OCI-LY1 (cell line): Measurements from ENCODE around the gene ADSL.

ENCODE experiments used
- H2AFZ ChIP-seq: fragments of 200-600 bp; sonication (generic), shearing (Covaris generic); 2 replicates; pipeline ENCODE4 v1.6.0; 2014; ENCODE audit warnings: antibody characterized with exemption, mild to moderate bottlenecking, low read length
- H3F3A ChIP-seq: fragments of 200-600 bp; sonication (generic), shearing (Covaris generic); 2 replicates; pipeline ENCODE4 v1.6.0; 2014; ENCODE audit warnings: mild to moderate bottlenecking, antibody characterized with exemption, low read length, moderate library complexity; ENCODE audit not compliant: insufficient read depth
- H3K27ac ChIP-seq: fragments of 200-600 bp; sonication (generic); 2 replicates; pipeline ENCODE4 v1.5.1; 2014; ENCODE audit warnings: low read length, mixed run types, mild to moderate bottlenecking, low read depth; ENCODE audit not compliant: poor library complexity, severe bottlenecking
- H3K27me3 ChIP-seq: fragments of 200-600 bp; sonication (generic); 2 replicates; pipeline ENCODE4 v1.6.0; 2014; ENCODE audit warnings: antibody characterized with exemption, mild to moderate bottlenecking, low read length, moderate library complexity; ENCODE audit not compliant: insufficient read depth
- H3K36me3 ChIP-seq: fragments of 200-600 bp; sonication (generic); 2 replicates; pipeline ENCODE4 v1.6.1; 2014; ENCODE audit warnings: mild to moderate bottlenecking, antibody characterized with exemption, low read length, moderate library complexity, mixed read lengths; ENCODE audit not compliant: insufficient read depth
- H3K4me1 ChIP-seq: fragments of 200-600 bp; sonication (generic); 2 replicates; pipeline ENCODE4 v1.5.1; 2014; ENCODE audit warnings: mild to moderate bottlenecking, low read length, moderate library complexity; ENCODE audit not compliant: insufficient read depth, severe bottlenecking
- H3K4me2 ChIP-seq: fragments of 200-600 bp; sonication (generic), shearing (Covaris generic); 2 replicates; pipeline ENCODE4 v1.6.1; 2014; ENCODE audit warnings: low read length
- H3K4me3 ChIP-seq: fragments of 200-600 bp; sonication (generic); 2 replicates; pipeline ENCODE4 v1.5.1; 2014; ENCODE audit warnings: low read length, low read depth, mild to moderate bottlenecking, mixed read lengths; ENCODE audit not compliant: poor library complexity, severe bottlenecking
- H3K79me2 ChIP-seq: fragments of 200-600 bp; shearing (Covaris generic); 2 replicates; pipeline ENCODE4 v1.6.1; 2016; ENCODE audit warnings: mixed run types, low read length, mixed read lengths; ENCODE audit not compliant: insufficient read depth
- H3K9ac ChIP-seq: fragments of 200-600 bp; sonication (generic), shearing (Covaris generic); 2 replicates; pipeline ENCODE4 v1.6.1; 2014; ENCODE audit warnings: mild to moderate bottlenecking, low read length, mixed read lengths
- H3K9me2 ChIP-seq: fragments of 200-600 bp; sonication (generic), shearing (Covaris generic); 2 replicates; pipeline ENCODE4 v1.6.1; 2014; ENCODE audit warnings: low read depth, mild to moderate bottlenecking, low read length, mixed read lengths
- H3K9me3 ChIP-seq: fragments of 200-600 bp; shearing (Covaris generic); 2 replicates; pipeline ENCODE4 v1.6.1; 2014; ENCODE audit warnings: low read length, mixed read lengths
- H4K20me1 ChIP-seq: fragments of 200-600 bp; sonication (generic), shearing (Covaris generic); 2 replicates; pipeline ENCODE4 v1.6.0; 2016; ENCODE audit warnings: mild to moderate bottlenecking, low read length; ENCODE audit not compliant: insufficient read depth
- CTCF ChIP-seq: fragments of 200-600 bp; sonication (generic), shearing (Covaris generic); IDR thresholded peaks from 2 replicates; pipeline ENCODE4 v1.5.1; 2017; ENCODE audit warnings: mild to moderate bottlenecking, antibody characterized with exemption, low read length, moderate library complexity, mixed read lengths
- EZH2 ChIP-seq: fragments of 200-600 bp; sonication (generic), shearing (Covaris generic); IDR thresholded peaks from 2 replicates; pipeline ENCODE4 v1.8.0; 2017; ENCODE audit warnings: borderline replicate concordance, mixed run types, mild to moderate bottlenecking, antibody characterized with exemption, low read length, moderate library complexity, mixed read lengths

Gene ADSL

GRCh38 chr22:40430991-40431390 lies 84.7 kb downstream of the ADSL start:
- no peak overlapping the region for H3K4me3 ChIP-seq
- H4K20me1 ChIP-seq: no peaks in the 10 kb centered on the region
- H3K9ac ChIP-seq: no peak overlapping the region
- H3K4me2 ChIP-seq: no peak overlapping the region
- no peaks in the 10 kb centered on the region for H3K27me3 ChIP-seq
- no peak overlapping the region for H3K27ac ChIP-seq
- peaks cover 85% of the 10 kb centered on the region for H3K36me3 ChIP-seq
- H3F3A ChIP-seq: peaks cover 2% of the 10 kb centered on the region; the same call in 1 of the 2 replicates
- H3K79me2 ChIP-seq: no peaks in the 10 kb centered on the region
- no peaks in the 10 kb centered on the region for H3K9me3 ChIP-seq
- no peaks in the 10 kb centered on the region for H3K9me2 ChIP-seq
- peaks cover 12% of the 10 kb centered on the region for H3K4me1 ChIP-seq
- TF ChIP-seq CTCF (no peak), EZH2 (no peak)
- no peak overlapping the region for H2AFZ ChIP-seq

- Histone ChIP-seq H3K9me3 (no peaks in the 10 kb centered on the region), H3K9me2 (no peaks in the 10 kb centered on the region), H3K9ac (no peak overlapping the region), H2AFZ (no peak overlapping the region), H3K27ac (no peak overlapping the region), H4K20me1 (no peaks in the 10 kb centered on the region), H3K36me3 (peaks cover 74% of the 10 kb centered on the region), H3K4me1 (peaks cover 24% of the 10 kb centered on the region), H3K79me2 (no peaks in the 10 kb centered on the region), H3F3A (peaks cover 14% of the 10 kb centered on the region), H3K4me2 (no peak overlapping the region), H3K27me3 (no peaks in the 10 kb centered on the region), H3K4me3 (no peak overlapping the region)
- no peak for TF ChIP-seq CTCF
- TF ChIP-seq EZH2: no peak
Measured at GRCh38 chr22:40432157-40432556, 85.9 kb downstream of the ADSL start.

- H3K4me3 ChIP-seq: no peak overlapping the region
- no peaks in the 10 kb centered on the region for H4K20me1 ChIP-seq
- no peak overlapping the region for H3K9ac ChIP-seq
- H3K79me2 ChIP-seq: no peaks in the 10 kb centered on the region
- no peaks in the 10 kb centered on the region for H3K27me3 ChIP-seq
- H2AFZ ChIP-seq: no peak overlapping the region
- H3K4me1 ChIP-seq: peaks cover 29% of the 10 kb centered on the region
- H3K27ac ChIP-seq: no peak overlapping the region
- TF ChIP-seq CTCF: no peak
- TF ChIP-seq EZH2: no peak
- H3K9me2 ChIP-seq: no peaks in the 10 kb centered on the region
- no peaks in the 10 kb centered on the region for H3K9me3 ChIP-seq
- H3K4me2 ChIP-seq: no peak overlapping the region
- H3K36me3 ChIP-seq: peaks cover 69% of the 10 kb centered on the region
- peaks cover 14% of the 10 kb centered on the region for H3F3A ChIP-seq
Measured at GRCh38 chr22:40432625-40433024, 86.3 kb downstream of the ADSL start.
